VCaP (cell line): ENCODE results near the gene NAA38.

Experiments
- H3K27ac ChIP-seq: fragments of 450-650 bp; 2 replicates; pipeline ENCODE4 v1.5.1; 2017
- TF ChIP-seq, protein P1 (sequence below): fragments of 450-650 bp; conservative IDR thresholded peaks from 2 replicates; pipeline ENCODE4 v1.5.1; 2017; ENCODE audit warnings: mild to moderate bottlenecking, moderate library complexity

Gene NAA38

DNA sequence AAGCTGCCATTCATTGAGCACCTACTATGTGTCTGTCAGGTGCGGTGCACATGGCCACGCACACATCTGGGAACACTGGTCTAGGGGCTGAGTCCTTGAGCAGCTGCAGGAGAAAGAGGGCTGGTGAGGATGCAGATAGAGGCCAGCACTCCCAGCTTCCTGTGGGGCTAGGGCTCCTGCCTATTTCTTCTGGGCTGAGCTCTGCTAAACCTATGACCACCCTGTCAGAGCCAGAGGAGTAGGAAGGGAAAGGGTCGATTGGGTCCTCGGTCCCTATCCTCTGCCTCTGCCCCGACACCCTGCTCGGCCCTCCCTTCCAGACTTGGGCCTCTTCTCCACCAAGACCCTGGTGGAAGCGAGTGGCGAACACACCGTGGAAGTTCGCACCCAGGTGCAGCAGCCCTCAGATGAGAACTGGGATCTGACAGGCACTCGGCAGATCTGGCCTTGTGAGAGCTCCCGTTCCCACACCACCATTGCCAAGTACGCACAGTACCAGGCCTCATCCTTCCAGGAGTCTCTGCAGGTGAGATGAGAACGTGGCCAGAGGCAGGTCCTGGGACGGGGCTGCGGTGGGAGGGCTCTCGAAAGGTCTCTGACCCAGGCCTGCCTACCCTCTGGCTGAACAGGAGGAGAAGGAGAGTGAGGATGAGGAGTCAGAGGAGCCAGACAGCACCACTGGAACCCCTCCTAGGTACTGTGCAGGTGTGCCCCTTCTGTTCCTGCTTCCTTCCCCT, 6.5 kb downstream of the NAA38 start:
- TF ChIP-seq, protein P1, sequence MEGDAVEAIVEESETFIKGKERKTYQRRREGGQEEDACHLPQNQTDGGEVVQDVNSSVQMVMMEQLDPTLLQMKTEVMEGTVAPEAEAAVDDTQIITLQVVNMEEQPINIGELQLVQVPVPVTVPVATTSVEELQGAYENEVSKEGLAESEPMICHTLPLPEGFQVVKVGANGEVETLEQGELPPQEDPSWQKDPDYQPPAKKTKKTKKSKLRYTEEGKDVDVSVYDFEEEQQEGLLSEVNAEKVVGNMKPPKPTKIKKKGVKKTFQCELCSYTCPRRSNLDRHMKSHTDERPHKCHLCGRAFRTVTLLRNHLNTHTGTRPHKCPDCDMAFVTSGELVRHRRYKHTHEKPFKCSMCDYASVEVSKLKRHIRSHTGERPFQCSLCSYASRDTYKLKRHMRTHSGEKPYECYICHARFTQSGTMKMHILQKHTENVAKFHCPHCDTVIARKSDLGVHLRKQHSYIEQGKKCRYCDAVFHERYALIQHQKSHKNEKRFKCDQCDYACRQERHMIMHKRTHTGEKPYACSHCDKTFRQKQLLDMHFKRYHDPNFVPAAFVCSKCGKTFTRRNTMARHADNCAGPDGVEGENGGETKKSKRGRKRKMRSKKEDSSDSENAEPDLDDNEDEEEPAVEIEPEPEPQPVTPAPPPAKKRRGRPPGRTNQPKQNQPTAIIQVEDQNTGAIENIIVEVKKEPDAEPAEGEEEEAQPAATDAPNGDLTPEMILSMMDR = no peak
- H3K27ac ChIP-seq = peak overlapping the region; percentile 36; the same call in 1 of the 2 replicates

GRCh38 chr17:7849751-7850504, 7.4 kb downstream of the NAA38 start:
- H3K27ac ChIP-seq = no peak overlapping the region
- TF ChIP-seq, protein P1 = no peak

- no peak overlapping the region for H3K27ac ChIP-seq
- TF ChIP-seq, protein P1 = no peak
Measured at GRCh38 chr17:7849130-7849750, 8.1 kb downstream of the NAA38 start.

GRCh38 chr17:7848739-7849129, 8.6 kb downstream of the NAA38 start:
- TF ChIP-seq, protein P1 = no peak
- no peak overlapping the region for H3K27ac ChIP-seq

GRCh38 chr17:7848131-7848579, 9.2 kb downstream of the NAA38 start:
- TF ChIP-seq, protein P1 = no peak

GRCh38 chr17:7846765-7847661, 10.3 kb downstream of the NAA38 start:
- H3K27ac ChIP-seq = no peak overlapping the region

More at GRCh38 chr17:7848131-7848579, 9.2 kb downstream of the NAA38 start:
- no peak overlapping the region for H3K27ac ChIP-seq

More at GRCh38 chr17:7846765-7847661, 10.3 kb downstream of the NAA38 start:
- TF ChIP-seq, protein P1 = no peak
